Suppressor macrophage treated with lipopolysaccharide for 1 hour (primary cell): Measurements from ENCODE around the gene PIP4K2A.
"Not testable (repeated sequence)": the region's sequence is repeated elsewhere in the genome, so short reads cannot be mapped to it uniquely, and the experiment has no call there.

Experiments
- DNase-seq, 3 donors: peaks; one replicate each; pipeline ENCODE4 v3.0.0-alpha.2; 2020 to 2022

PIP4K2A gene

GRCh38 chr10:22714479-22715289, at the start of gene PIP4K2A:
Gene PIP4K2A (minus strand): TSS chr10:22714578. CDS start chr10:22714326, 252 bp downstream.
- peak; percentile 86 to 96 (median 94) for DNase-seq

GRCh38 chr10:22761569-22762220, 47.3 kb upstream of the PIP4K2A start:
- DNase-seq, result peak; percentile 25 to 58 (median 47)

- no peak for DNase-seq
Observed at GRCh38 chr10:22760025-22760424, 45.6 kb upstream of the PIP4K2A start.

GRCh38 chr10:22758867-22759266, 44.5 kb upstream of the PIP4K2A start:
- no peak for DNase-seq

GRCh38 chr10:22754296-22754695, 39.9 kb upstream of the PIP4K2A start:
- peak; percentile 42 to 46 (median 43) for DNase-seq

GRCh38 chr10:22753786-22754185, 39.4 kb upstream of the PIP4K2A start:
- no peak for DNase-seq

GRCh38 chr10:22752272-22752889, 38.0 kb upstream of the PIP4K2A start:
- DNase-seq, result no peak

- no peak for DNase-seq
Observed at GRCh38 chr10:22750131-22750530, 35.8 kb upstream of the PIP4K2A start.

GRCh38 chr10:22744858-22745257, 30.5 kb upstream of the PIP4K2A start:
- not testable (repeated sequence) for DNase-seq

GRCh38 chr10:22742678-22743077, 28.3 kb upstream of the PIP4K2A start:
- DNase-seq, result peak; percentile 60 to 66 (median 65)

- peak; percentile 25 to 54 (median 49) for DNase-seq
Observed at GRCh38 chr10:22741631-22742030, 27.3 kb upstream of the PIP4K2A start.

GRCh38 chr10:22740180-22740579, 25.8 kb upstream of the PIP4K2A start:
- no peak for DNase-seq

GRCh38 chr10:22737587-22737986, 23.2 kb upstream of the PIP4K2A start:
- peak; percentile 56 to 79 (median 73) for DNase-seq

- no peak for DNase-seq
Observed at GRCh38 chr10:22736134-22736533, 21.8 kb upstream of the PIP4K2A start.

- DNase-seq, result no peak
Observed at GRCh38 chr10:22733992-22734391, 19.6 kb upstream of the PIP4K2A start.

GRCh38 chr10:22727663-22728062, 13.3 kb upstream of the PIP4K2A start:
- DNase-seq, result no peak

- DNase-seq, result no peak
Observed at GRCh38 chr10:22727112-22727511, 12.7 kb upstream of the PIP4K2A start.

GRCh38 chr10:22724773-22725172, 10.4 kb upstream of the PIP4K2A start:
- peak; percentile 36 to 58 (median 45) for DNase-seq

GRCh38 chr10:22723783-22724182, 9.4 kb upstream of the PIP4K2A start:
- DNase-seq, result peak; percentile 24 to 54 (median 53)

GRCh38 chr10:22723343-22723779, 9.0 kb upstream of the PIP4K2A start:
- DNase-seq, result peak; percentile 71 to 78 (median 76)

- no peak for DNase-seq
Observed at GRCh38 chr10:22722626-22723169, 8.3 kb upstream of the PIP4K2A start.

- DNase-seq, result peak in 2 of 3 donors; percentile 10 to 23
Observed at GRCh38 chr10:22720667-22721066, 6.3 kb upstream of the PIP4K2A start.

- DNase-seq, result no peak
Observed at GRCh38 chr10:22719406-22720042, 5.1 kb upstream of the PIP4K2A start.
